RWPE2 (cell line): ENCODE measurements around the gene LNP1.

Source experiments
- ATAC-seq: fragments of 200-7000 bp; cut with Tn5 transposase; 3 replicates; pipeline ENCODE4 v1.9.1; 2021; ENCODE audit warnings: low read depth
- DNase-seq: peaks from one replicate; pipeline ENCODE4 v3.0.0-alpha.2; 2020; ENCODE audit warnings: low spot score
- H3K27ac ChIP-seq: fragments of 450-650 bp; 2 replicates; pipeline ENCODE4 v1.5.1; 2017; ENCODE audit warnings: mild to moderate bottlenecking; ENCODE audit not compliant: poor library complexity, severe bottlenecking
- H3K27me3 ChIP-seq: fragments of 250-450 bp; sonication (Bioruptor Pico); 2 replicates; pipeline ENCODE4 v1.5.1; 2021; ENCODE audit warnings: mild to moderate bottlenecking, moderate library complexity; ENCODE audit not compliant: insufficient read depth, poor library complexity, severe bottlenecking
- H3K36me3 ChIP-seq: fragments of 250-450 bp; sonication (Bioruptor Pico); 2 replicates; pipeline ENCODE4 v1.5.1; 2020; ENCODE audit warnings: low read depth, mild to moderate bottlenecking, moderate library complexity
- H3K4me1 ChIP-seq: fragments of 250-450 bp; sonication (Bioruptor Pico); 2 replicates; pipeline ENCODE4 v1.5.1; 2021; ENCODE audit warnings: mild to moderate bottlenecking, moderate library complexity; ENCODE audit not compliant: insufficient read depth, poor library complexity, severe bottlenecking
- H3K4me3 ChIP-seq: fragments of 250-450 bp; sonication (Bioruptor Pico); 2 replicates; pipeline ENCODE4 v1.5.1; 2021; ENCODE audit warnings: mild to moderate bottlenecking, moderate library complexity; ENCODE audit not compliant: severe bottlenecking
- H3K9me3 ChIP-seq: fragments of 250-450 bp; sonication (Bioruptor Pico); 2 replicates; pipeline ENCODE4 v1.5.1; 2021; ENCODE audit warnings: mild to moderate bottlenecking, moderate library complexity; ENCODE audit not compliant: severe bottlenecking
- TF ChIP-seq, protein P1 (sequence below): fragments of 450-650 bp; IDR thresholded peaks from one replicate; pipeline ENCODE4 v1.5.1; 2017; ENCODE audit warnings: mild to moderate bottlenecking, moderate library complexity; ENCODE audit not compliant: poor library complexity, severe bottlenecking

Gene LNP1

DNA sequence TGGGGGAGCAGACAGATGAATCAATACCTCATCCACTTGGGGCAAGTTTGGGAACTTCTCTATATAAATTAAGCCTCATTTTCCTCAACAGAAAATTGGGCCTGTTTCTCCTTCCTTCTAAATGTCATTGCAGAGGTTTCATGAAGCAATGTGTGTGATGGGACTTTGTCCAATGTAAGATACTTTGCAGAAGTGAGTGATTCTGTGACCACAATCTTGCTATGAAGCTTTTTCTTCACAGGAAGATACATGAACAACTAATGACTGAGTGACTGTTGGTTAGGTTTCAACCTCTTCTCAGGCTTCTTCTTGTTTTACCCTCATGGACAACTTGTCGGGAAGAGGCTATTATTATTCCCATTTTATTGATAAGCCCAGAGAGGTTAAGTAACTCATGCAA, 102.1 kb downstream of the LNP1 start:
- Histone ChIP-seq H3K4me1 (no peaks in the 10 kb centered on the region), H3K36me3 (no peaks in the 10 kb centered on the region), H3K9me3 (no peaks in the 10 kb centered on the region), H3K27ac (no peak overlapping the region), H3K27me3 (no peaks in the 10 kb centered on the region), H3K4me3 (no peak overlapping the region)
- DNase-seq (no peak), ATAC-seq (no peak)
- TF ChIP-seq, protein P1, sequence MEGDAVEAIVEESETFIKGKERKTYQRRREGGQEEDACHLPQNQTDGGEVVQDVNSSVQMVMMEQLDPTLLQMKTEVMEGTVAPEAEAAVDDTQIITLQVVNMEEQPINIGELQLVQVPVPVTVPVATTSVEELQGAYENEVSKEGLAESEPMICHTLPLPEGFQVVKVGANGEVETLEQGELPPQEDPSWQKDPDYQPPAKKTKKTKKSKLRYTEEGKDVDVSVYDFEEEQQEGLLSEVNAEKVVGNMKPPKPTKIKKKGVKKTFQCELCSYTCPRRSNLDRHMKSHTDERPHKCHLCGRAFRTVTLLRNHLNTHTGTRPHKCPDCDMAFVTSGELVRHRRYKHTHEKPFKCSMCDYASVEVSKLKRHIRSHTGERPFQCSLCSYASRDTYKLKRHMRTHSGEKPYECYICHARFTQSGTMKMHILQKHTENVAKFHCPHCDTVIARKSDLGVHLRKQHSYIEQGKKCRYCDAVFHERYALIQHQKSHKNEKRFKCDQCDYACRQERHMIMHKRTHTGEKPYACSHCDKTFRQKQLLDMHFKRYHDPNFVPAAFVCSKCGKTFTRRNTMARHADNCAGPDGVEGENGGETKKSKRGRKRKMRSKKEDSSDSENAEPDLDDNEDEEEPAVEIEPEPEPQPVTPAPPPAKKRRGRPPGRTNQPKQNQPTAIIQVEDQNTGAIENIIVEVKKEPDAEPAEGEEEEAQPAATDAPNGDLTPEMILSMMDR = no peak
